Prostate gland (tissue), 2 donors: ENCODE measurements around the gene SLC25A19.

ENCODE experiments used
- CTCF ChIP-seq, 4 experiments: fragments of 200-600 bp in 2 of 4; fragments of 450-650 bp in 2 of 4; sonication (generic) in 2 of 4; IDR thresholded peaks; 1 replicate in 3 of 4; 2 replicates in 1 of 4; pipeline ENCODE4 v1.5.1; 2016 to 2019; ENCODE audit warnings: antibody characterized with exemption in 4 of 4, mild to moderate bottlenecking in 2 of 4, moderate library complexity in 2 of 4
- POLR2A ChIP-seq: fragments of 450-650 bp; IDR thresholded peaks from one replicate; pipeline ENCODE4 v1.6.1; 2016; ENCODE audit warnings: antibody characterized with exemption, mild to moderate bottlenecking
- POLR2AphosphoS5 ChIP-seq: sonication (generic); formaldehyde crosslinking; IDR thresholded peaks from one replicate; pipeline ENCODE4 v1.6.1; 2017; ENCODE audit warnings: antibody characterized with exemption

DNA sequence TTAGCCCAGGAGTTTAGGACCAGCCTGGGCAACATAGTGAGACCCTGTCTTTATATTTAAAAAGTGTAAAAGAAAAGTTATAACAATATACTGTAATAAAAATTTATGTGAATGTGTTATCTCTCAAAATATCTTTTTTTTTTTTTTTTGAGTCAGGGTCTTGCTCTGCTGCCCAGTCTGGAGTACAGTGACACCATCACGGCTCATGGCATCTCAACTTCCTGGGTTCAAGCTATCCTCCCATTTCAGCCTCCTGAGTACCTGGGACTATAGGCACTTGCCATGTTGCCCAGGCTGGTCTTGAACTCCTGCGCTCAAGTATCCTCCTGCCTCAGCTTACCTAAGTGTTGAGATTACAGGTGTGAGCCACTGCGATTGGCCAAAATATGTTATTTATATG lies 45.5 kb upstream of the SLC25A19 start:
- TF ChIP-seq POLR2A = no peak
- no peak for TF ChIP-seq CTCF (IDR thresholded peaks at IDR 0.05)
- TF ChIP-seq POLR2AphosphoS5 = no peak
